Fibroblast of the conjunctiva (primary cell): ENCODE measurements around the gene UTP25.
"Not testable (repeated sequence)": the region's sequence is repeated elsewhere in the genome, so short reads cannot be mapped to it uniquely, and the experiment has no call there.

Experiments used
- DNase-seq: peaks from one replicate; pipeline ENCODE4 v3.0.0-alpha.2; 2010; ENCODE audit warnings: low read depth

UTP25 gene

GRCh38 chr1:209873067-209873799 lies 45.5 kb downstream of the UTP25 start:
- peak; percentile 67 for DNase-seq

GRCh38 chr1:209875515-209875914 lies 47.7 kb downstream of the UTP25 start:
- peak; percentile 55 for DNase-seq

GRCh38 chr1:209876078-209876800 lies 48.5 kb downstream of the UTP25 start:
- no peak for DNase-seq

- no peak for DNase-seq
Observed at GRCh38 chr1:209877087-209877764, 49.5 kb downstream of the UTP25 start.

- DNase-seq: no peak
Observed at GRCh38 chr1:209878964-209879363, 51.2 kb downstream of the UTP25 start.

GRCh38 chr1:209879539-209879938 lies 51.8 kb downstream of the UTP25 start:
- no peak for DNase-seq

- no peak for DNase-seq
Observed at GRCh38 chr1:209880031-209880430, 52.3 kb downstream of the UTP25 start.

GRCh38 chr1:209881619-209882018 lies 53.8 kb downstream of the UTP25 start:
- no peak for DNase-seq

- DNase-seq: no peak
Observed at GRCh38 chr1:209882286-209882685, 54.5 kb downstream of the UTP25 start.

- DNase-seq: no peak
Observed at GRCh38 chr1:209882942-209883340, 55.2 kb downstream of the UTP25 start.

- no peak for DNase-seq
Observed at GRCh38 chr1:209883341-209883971, 55.7 kb downstream of the UTP25 start.

- DNase-seq: no peak
Observed at GRCh38 chr1:209884249-209884648, 56.5 kb downstream of the UTP25 start.

GRCh38 chr1:209884665-209885117 lies 56.9 kb downstream of the UTP25 start:
- peak; percentile 94 for DNase-seq

GRCh38 chr1:209885403-209886218 lies 57.8 kb downstream of the UTP25 start:
- DNase-seq: no peak

- no peak for DNase-seq
Observed at GRCh38 chr1:209886219-209886536, 58.4 kb downstream of the UTP25 start.

GRCh38 chr1:209888291-209889076 lies 60.7 kb downstream of the UTP25 start:
- DNase-seq: not testable (repeated sequence)

- DNase-seq: no peak
Observed at GRCh38 chr1:209889077-209889418, 61.3 kb downstream of the UTP25 start.

GRCh38 chr1:209890641-209891330 lies 63.0 kb downstream of the UTP25 start:
- no peak for DNase-seq

- no peak for DNase-seq
Observed at GRCh38 chr1:209893751-209894150, 66.0 kb downstream of the UTP25 start.

GRCh38 chr1:209895709-209896108 lies 67.9 kb downstream of the UTP25 start:
- DNase-seq: no peak
